ENCODE data around the gene TLK2.
"Not testable (repeated sequence)": the region's sequence is repeated elsewhere in the genome, so short reads cannot be mapped to it uniquely, and the experiment has no call there.

DNA sequence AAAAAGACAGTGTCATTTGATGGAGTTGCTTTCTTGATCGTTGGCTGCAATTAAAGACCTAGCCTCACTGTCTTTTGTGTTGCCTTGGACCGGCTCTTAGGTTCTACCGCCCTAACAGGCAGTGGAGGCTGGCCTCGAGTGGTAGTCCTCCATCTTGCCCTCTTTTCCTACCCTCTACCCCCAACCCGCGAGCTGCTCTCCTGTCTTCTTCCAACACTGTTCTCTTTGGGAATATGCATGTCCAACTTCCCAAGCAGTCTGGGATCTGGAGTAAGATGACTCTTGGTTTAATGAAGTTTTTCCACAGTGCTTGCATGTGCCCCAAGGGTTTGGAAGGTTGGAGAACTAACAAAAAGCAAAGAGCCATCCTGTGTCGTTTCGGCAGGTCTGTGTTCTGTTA, 1.5 kb upstream of the TLK2 start:
- TF ChIP-seq, protein P1, sequence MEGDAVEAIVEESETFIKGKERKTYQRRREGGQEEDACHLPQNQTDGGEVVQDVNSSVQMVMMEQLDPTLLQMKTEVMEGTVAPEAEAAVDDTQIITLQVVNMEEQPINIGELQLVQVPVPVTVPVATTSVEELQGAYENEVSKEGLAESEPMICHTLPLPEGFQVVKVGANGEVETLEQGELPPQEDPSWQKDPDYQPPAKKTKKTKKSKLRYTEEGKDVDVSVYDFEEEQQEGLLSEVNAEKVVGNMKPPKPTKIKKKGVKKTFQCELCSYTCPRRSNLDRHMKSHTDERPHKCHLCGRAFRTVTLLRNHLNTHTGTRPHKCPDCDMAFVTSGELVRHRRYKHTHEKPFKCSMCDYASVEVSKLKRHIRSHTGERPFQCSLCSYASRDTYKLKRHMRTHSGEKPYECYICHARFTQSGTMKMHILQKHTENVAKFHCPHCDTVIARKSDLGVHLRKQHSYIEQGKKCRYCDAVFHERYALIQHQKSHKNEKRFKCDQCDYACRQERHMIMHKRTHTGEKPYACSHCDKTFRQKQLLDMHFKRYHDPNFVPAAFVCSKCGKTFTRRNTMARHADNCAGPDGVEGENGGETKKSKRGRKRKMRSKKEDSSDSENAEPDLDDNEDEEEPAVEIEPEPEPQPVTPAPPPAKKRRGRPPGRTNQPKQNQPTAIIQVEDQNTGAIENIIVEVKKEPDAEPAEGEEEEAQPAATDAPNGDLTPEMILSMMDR (IDR thresholded peaks at IDR 0.05; ENCODE audit: low read length): not testable (repeated sequence)
- TF ChIP-seq EZH2phosphoT487 (IDR thresholded peaks at IDR 0.05; ENCODE audit: low read length): not testable (repeated sequence)
